SK-N-SH (cell line): Measurements from ENCODE around the gene BTN3A1.
"Not testable (repeated sequence)": the region's sequence is repeated elsewhere in the genome, so short reads cannot be mapped to it uniquely, and the experiment has no call there.

ENCODE experiments used
- CTCF ChIP-seq: fragments of 200-600 bp; sonication (generic); IDR thresholded peaks from 2 replicates; pipeline ENCODE4 v1.6.1; 2017; ENCODE audit warnings: antibody characterized with exemption, mild to moderate bottlenecking, moderate library complexity
- EZH2phosphoT487 ChIP-seq: fragments of 200-600 bp; sonication (generic); IDR thresholded peaks from 2 replicates; pipeline ENCODE4 v1.6.1; 2017; ENCODE audit warnings: low read depth, mixed run types, mild to moderate bottlenecking, antibody characterized with exemption, moderate library complexity, borderline replicate concordance
- JUND ChIP-seq: IDR thresholded peaks from 2 replicates; pipeline ENCODE4 v1.4.0; 2012
- MXI1 ChIP-seq: IDR thresholded peaks from 2 replicates; pipeline ENCODE4 v1.6.1; 2012; ENCODE audit warnings: mild to moderate bottlenecking, low read depth, low read length, improper control_type of control experiment
- POLR2AphosphoS5 ChIP-seq: IDR thresholded peaks from 2 replicates; pipeline ENCODE4 v1.6.1; 2012; ENCODE audit warnings: low read depth, low read length
- YY1 ChIP-seq: IDR thresholded peaks from 2 replicates; pipeline ENCODE4 v1.4.0; 2012; ENCODE audit warnings: low read depth, mild to moderate bottlenecking

GRCh38 chr6:26418795-26419194 is 16.7 kb downstream of the BTN3A1 start:
- not testable (repeated sequence) for TF ChIP-seq POLR2AphosphoS5, YY1, EZH2phosphoT487, CTCF, JUND, MXI1
